Right renal pelvis (tissue), 4 donors: ENCODE results near the gene PPP1R13L. TPM values are rescaled to one million over a fixed set of nuclear protein-coding genes. Genes with fewer than 3 reads are reported as not detected.
A peak's percentile ranks its signal among the peaks of the same experiment; 100 is the strongest.
"Not testable (repeated sequence)": the region's sequence is repeated elsewhere in the genome, so short reads cannot be mapped to it uniquely, and the experiment has no call there.

Source experiments
- DNase-seq, 4 donors: peaks; one replicate each; pipeline ENCODE4 v3.0.0-alpha.2; 2013; ENCODE audit warnings: low read depth in 4 of 4, low spot score in 3 of 4, missing footprints in 1 of 4
- polyA plus RNA-seq, 4 donors: library from polyadenylated mRNA; unstranded; fragments of 120-200 nt; gene quantifications; one replicate each; pipeline ENCODE4 v1.2.1, GENCODE V29; 2013; ENCODE audit not compliant: insufficient read length in 4 of 4

PPP1R13L gene
- polyA plus RNA-seq, 4 donors, result 7.3 to 12.0 (median 9.1) TPM

- not testable (repeated sequence) for DNase-seq
Observed at GRCh38 chr19:45407585-45407984, 2.7 kb upstream of the PPP1R13L start.

GRCh38 chr19:45407091-45407375, 2.2 kb upstream of the PPP1R13L start:
- no peak for DNase-seq

DNA sequence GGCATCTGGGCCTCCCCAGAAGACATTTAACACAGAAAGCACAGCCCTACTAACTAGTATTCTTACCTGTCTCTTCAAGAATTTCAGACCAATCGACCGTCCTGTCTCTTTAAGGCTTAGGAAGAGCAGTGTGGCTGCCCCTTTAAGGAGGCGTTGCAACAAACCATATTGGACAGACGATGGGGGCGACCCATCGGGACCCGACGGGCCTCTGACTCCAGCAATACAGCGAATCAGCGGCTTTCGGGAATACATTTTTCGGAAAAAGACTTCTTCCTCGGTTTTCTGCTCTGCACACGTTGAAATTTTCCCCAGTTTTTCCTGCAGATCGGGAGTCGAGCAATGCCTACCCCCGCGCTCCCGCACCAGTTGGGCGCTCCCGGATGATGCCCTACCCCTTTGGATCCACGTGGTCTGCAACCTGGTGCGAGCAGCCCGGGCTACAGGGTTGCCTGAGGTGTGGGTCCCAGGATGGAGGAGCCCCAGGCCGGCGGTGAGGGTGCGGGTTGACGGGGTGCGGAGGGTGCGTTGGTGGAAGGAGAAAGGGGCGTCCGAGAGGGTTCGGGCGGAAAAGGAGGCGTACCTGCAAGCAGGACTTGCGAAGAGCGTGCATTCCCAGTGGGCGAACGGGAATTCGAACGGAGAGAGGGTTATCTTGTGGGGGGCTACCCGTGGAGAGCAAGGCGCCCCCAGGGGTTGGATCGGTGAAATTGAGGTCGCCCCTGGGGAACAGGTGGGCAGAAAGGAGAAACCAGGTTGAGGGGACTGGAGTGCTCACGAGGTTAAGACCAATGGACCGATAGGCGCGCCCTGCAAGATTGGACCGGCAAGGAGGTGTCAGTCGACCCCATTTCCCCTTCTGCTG, 1.6 kb upstream of the PPP1R13L start, which contains the start of gene POLR1G:
Gene POLR1G (plus strand): TSS at position 419 of the 865 bp plus-strand sequence. CDS start 53 bp downstream, at position 472.
- DNase-seq, result peak in 2 of 4 donors; percentile 73 to 81

GRCh38 chr19:45405435-45406225, 761 bp upstream of the PPP1R13L start:
- peak in 2 of 4 donors; percentile 73 to 77 for DNase-seq

DNA sequence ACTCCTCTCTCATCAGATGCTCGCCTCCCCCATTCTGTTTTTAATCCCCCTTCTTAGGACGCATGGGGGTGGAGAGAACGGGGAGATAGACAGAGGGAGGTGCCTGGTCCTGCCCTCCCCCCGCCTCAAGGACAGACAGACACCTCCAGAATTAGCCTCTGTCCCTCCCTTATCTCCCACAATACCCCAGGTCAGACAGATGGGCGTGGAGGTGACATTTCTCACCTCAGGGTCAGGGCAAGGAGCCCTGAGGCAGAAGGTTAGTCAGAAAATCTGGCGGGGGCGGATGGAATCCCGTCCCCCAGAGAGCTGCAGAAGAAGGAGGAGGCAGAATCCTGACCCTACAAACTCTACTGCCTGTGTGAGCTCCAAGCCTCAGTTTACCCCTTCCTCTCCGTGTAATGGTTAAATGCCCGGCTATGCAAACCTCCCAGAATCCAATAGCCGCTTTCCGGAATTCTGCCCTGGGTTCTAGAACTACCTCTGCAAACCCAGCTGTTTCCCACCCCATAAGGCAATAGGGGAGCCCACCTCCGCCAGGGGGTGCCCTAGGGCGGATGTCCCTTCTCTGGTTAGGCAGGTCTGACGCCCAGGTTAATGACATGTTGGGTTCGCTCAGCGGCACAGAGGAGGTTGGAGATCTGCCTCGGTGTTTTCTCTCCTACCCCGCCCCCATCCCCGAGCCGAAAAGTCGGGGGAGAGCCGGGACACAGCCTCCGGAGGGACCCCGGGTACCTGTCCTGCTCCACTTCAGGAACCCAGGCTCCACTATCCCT, 900 bp downstream of the PPP1R13L start:
- no peak for DNase-seq

- no peak for DNase-seq
Observed at GRCh38 chr19:45403272-45403671, 1.6 kb downstream of the PPP1R13L start.

DNA sequence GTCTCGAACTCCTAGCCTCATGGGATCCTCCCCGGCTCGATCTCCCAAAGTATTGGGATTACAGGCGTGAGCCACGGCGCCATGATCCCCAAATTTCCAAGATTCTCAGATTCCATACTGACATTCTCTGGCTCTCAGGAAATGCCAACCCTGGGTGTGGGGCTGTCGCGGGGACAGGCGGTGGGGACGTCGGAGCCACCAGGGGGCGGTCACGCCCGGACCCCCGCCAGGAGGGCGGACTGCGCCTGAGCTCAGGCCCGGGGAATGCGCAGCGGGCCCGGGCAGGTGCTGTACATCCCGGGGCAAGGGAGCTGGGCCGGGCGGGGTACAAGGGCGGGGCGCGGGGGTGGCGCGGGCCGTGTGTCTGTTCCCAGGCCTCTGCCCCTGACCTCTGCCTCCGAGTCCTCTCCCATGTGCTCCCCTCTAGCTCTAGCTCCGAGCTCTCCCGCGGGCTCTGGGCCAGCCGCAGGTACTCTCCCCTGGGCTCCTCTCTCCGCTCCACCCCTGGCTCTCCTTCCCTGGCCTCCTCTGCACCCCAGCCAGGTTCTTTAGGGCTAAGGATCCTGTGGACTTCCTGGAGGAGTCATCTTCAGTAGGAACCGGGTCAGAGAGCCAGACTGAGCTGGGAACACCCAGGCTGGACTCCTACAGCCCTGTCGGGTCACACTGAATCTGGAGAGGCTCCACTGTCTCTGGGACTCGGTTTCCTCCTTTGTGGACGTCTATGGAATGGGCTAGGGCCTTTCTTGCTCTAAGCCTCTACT, 2.4 kb downstream of the PPP1R13L start:
- DNase-seq, result no peak

GRCh38 chr19:45401815-45402214, 3.1 kb downstream of the PPP1R13L start:
- DNase-seq, result no peak

DNA sequence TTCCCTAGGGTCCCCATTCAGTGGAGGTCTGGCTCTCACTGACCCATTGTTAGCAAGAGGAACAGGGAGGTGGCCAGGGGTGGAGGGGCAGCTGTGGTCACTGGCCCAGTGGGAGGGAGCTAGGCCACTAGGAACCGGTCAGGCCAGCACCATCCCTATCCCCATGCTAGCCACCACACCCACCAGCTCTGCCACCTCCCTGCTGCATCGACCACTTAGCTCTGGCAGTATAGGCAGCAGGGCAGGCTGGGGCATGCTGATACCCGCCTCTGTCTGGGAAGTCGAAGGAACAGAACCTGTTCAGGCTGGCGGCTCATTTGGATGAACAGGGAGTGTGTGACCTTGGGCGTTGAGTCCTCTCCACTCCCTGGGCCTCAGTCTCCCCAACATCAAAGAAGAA, 4.7 kb downstream of the PPP1R13L start:
- no peak for DNase-seq

DNA sequence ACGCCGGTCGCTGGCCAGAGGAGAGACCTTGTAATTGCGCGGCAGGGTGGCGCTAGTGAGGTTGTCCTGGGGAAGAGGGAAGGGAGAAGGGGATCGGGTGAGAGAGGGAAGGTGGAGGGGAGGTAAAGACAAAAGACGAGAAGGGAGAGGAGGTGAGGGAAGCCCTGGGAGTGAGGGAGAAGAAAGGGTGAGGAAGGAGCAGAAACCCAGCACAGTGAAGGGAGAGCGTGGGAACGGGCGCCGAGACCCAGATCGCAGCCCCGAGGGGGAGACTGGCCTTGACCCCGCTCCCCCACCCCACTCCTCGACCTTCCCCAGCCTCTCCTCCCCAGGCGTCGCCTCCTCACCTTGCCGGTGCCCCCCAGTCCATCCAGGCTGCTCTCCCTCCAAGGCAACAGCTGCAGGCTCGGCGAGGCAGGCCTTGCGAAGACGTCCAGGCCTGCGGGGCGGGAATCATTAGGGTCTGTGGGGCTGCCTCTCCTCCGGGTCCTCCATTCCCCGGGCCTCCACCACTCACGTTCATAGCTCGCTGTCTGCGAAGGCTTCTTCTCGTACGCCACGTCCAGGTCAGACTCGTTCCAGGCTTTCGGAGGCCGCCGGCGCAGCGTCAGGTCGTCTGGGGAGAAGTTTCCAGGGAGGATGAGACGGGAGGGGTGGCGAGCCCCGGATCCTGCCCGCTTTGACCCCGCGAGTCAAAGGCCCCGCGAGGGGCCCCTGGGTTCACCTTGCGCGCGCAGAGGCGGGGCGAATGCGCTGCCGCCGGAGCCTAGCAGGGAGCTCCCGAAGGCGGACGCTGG, 8.8 kb downstream of the PPP1R13L start:
- no peak for DNase-seq

- DNase-seq, result no peak
Observed at GRCh38 chr19:45391871-45392665, 12.8 kb downstream of the PPP1R13L start.

- DNase-seq, result no peak
Observed at GRCh38 chr19:45391346-45391745, 13.5 kb downstream of the PPP1R13L start.

- DNase-seq, result no peak
Observed at GRCh38 chr19:45385392-45386221, 19.3 kb downstream of the PPP1R13L start.

GRCh38 chr19:45382426-45382825, 22.4 kb downstream of the PPP1R13L start:
- no peak for DNase-seq

- no peak for DNase-seq
Observed at GRCh38 chr19:45380107-45380506, 24.8 kb downstream of the PPP1R13L start.

GRCh38 chr19:45376045-45376724, 28.7 kb downstream of the PPP1R13L start:
- DNase-seq, result peak in 3 of 4 donors; percentile 38 to 55 (median 44)
